NOMO-1 (cell line): ENCODE results near the gene VIPR1.
A peak's percentile ranks its signal among the peaks of the same experiment; 100 is the strongest.

ENCODE experiments used
- DNase-seq, 2 experiments: peaks; one replicate each; lab custom pipeline; 2025; ENCODE audit not compliant: unreplicated experiment in 2 of 2; lab: John Stamatoyannopoulos, UW

VIPR1 gene

GRCh38 chr3:42493126-42493797, 9.2 kb upstream of the VIPR1 start:
- no peak for DNase-seq

- DNase-seq, result no peak
Observed at GRCh38 chr3:42493798-42494151, 8.7 kb upstream of the VIPR1 start.

DNA sequence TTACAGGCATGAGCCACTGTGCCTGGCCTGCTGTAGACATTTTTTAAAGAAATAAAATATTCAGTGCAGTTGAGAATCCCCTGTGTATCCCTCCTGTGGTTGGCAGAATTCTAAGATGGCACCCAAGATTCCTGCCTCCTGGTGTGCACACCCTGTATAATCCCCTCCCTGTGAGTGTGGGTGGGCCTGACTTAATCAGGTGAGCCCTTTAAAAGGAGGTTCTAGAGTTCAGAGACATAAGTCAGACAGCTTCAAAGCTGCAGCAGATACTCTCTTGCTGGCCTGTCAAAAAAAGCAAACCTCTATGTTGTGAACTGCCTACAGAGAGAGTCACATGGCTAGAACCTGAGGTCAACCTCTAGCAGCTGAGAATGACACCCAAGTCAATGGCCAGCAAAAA, 7.0 kb upstream of the VIPR1 start:
- DNase-seq, result no peak

DNA sequence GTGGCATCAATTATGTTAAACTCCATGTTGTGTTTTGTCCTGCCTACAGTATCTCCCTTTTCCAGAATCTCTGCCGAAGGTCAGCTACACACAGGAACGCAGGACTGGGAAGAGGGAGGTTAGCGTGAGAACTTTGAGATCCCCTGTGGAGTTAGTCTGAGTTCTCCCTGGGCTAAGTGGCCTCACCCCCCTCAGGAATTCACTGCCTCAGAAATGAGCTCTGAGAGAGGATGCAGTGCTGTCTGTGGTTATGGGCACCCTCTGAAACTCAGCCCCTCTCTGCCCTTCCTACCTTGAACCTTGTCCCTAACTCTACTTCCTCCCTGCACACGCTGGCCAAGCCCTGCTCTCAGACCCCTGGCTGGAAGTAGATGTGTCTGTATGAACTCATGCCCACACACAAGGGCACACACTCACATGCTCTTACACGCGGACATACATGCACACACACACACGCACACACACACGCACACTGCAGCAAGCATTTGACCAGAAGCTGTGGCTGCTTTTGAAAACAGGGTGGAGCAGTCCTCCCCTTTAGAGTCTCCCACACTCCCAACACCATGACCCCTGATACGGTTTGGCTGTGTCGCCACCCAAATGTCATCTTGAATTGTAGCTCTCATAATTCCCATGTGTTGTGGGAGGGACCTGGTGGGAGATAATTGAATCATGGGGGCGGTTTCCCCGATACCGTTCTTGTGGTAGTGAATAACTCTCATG, 5.3 kb upstream of the VIPR1 start:
- DNase-seq, result no peak

DNA sequence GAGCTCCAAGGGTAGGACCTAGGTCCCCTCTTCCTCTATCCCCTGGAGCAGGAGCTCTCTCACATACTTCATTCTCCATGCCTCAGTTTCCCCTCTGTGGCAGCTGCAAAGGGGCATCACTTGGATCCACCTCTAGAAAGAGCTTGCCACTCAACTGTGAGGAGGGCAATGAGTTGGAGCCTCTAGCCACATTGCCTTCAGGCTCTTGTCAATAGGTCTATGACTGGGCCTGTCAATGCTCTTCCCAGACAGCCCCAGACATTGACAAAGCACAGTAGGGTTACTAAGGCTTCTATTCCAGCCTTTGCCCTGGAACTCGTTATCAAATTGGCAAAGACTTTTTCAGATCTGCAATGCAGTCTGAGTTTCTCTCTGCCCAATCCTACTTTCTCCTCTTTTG, 4.4 kb upstream of the VIPR1 start:
- no peak for DNase-seq

DNA sequence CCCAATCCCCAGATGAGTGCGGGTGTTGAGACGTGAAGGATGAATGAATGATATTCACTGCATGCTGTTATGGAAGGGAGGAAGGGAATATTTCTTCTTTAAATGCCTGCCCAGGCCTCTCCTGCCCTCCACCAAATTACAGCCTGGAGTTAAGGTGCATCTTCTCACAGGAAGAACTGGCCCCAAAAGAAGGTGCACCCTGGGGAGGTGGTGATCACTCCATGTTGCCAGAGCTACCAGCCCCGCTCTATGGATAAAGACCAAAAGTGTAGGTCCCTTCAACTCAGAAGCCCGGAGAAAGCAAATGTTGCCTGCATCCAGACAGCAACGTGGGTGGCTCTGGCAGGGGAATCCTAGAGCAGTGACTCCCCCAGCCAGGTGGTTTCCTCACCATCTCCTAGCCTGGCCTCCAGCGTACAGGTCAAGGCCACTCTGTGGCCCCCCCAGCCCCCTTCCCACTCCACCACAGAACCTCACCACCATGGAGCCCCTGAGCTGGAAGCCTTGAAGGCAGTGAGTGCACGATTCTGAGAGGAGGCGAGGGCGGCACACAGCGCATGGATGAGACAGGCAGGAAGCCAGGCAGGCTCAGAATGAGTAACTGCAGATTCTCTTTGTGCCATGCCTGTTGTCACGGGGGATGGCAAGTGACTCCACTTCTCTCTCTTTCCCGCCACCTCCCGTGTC, 3.5 kb upstream of the VIPR1 start:
- no peak for DNase-seq

DNA sequence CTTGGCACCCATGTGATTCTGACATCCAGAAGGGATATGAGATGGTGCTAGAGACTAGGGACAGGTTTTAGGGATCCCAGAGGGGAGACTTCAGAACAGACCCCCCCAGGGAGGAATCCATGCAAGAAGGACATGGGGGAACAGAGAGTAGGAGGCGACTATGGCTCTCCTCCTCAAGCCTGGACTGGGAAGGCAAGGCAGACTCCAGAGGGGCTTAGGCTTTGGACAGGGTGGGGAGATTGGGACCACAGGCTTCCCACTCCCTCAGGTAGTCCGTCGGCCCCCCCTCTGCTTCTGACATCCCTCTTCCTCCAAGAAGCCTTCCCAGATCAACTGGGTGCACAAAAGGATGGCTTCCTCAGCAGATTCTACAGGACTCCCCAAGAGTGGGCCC, 3.0 kb upstream of the VIPR1 start:
- DNase-seq, result no peak

DNA sequence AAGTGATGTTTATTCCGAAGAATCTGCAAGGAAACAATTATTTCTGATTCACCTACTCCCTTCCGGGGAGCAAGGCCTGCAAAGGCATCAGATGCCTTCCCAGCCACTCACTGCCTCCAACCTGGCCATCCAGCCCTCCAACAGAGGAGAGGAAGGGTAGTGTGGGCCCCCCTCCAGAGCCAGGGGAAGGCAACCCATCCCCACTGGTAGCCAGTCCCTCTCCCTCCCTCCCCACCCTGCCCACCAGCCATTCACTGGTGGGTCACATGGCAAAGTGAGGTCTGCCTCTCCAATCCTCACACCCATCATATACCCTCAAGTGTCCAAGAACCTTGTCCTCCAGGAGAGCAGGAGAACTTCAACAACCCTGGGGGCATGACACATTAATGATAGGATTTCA, 2.4 kb upstream of the VIPR1 start:
- DNase-seq, result no peak

DNA sequence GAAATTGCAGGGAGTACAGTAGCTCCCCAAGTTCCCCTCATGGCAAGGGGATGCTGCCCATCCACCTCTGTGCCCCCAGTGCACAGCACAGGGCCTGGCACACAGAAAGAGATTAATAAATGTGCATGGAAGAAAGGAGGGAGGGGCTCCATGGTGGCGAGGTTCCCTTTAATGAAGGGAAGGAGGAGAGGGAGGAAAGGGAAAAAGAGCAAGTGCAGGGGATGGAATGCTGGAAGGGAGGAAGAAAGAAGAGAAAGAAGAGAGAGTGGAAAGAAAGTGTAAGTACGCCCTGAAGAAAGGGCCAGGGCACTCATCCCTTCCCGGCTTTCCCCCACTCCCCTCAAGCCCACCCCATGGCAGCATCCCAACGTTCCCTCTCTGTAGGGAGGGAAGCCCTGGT, 1.5 kb upstream of the VIPR1 start:
- no peak for DNase-seq

- no peak for DNase-seq
Observed at GRCh38 chr3:42501321-42501680, 1.1 kb upstream of the VIPR1 start.

- DNase-seq, result peak; percentile 49 to 71
Observed at GRCh38 chr3:42501681-42502428, 588 bp upstream of the VIPR1 start.

GRCh38 chr3:42503251-42503924, 945 bp downstream of the VIPR1 start:
- no peak for DNase-seq

DNA sequence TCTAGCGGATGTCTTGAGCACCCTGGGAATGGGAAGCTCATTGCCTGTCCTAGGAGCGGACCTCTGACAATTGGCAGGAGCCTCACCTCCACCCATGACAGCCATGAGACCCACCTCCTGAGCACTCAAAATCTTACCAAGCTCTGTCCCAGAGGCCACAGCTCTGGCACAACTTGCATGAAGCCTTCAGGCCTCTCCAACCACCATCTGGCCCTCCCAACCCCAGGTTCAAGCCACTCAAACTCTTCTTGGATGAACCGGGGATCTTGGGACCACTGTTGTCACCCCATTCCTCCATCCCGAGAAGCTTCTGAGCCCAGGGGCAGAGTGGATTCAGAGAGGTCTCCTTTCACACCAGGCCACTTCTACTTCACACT, 1.5 kb downstream of the VIPR1 start:
- no peak for DNase-seq

GRCh38 chr3:42504334-42505127, 2.1 kb downstream of the VIPR1 start:
- no peak for DNase-seq

- DNase-seq, result no peak
Observed at GRCh38 chr3:42505128-42505848, 2.8 kb downstream of the VIPR1 start.

DNA sequence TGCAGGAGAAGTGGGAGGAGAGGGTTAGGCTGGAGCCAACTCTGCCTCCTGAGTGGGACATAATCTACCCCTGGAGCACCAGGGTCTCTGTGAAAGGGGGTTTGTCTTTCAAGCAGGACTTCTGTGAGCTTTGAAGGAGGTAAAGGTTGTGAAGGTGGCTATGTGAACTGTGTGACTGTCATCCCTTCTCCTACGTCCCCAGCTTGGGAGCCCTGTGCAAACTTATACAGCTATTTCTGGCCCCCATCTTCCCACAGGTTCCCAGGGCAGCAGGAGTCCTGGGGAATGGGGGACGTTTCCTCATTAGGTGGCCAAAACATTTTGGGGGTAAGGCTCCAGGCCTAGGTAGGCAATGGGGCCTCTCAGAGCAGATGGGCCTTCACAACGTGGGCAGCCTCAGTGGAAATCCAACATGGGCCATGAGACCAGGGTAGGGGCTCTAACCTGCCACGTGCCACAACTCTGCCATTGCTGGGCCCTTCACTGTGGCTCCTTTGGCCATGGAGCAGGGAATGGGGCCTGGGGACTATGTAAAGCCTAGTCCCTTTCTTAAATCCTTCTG, 3.5 kb downstream of the VIPR1 start:
- DNase-seq, result no peak

DNA sequence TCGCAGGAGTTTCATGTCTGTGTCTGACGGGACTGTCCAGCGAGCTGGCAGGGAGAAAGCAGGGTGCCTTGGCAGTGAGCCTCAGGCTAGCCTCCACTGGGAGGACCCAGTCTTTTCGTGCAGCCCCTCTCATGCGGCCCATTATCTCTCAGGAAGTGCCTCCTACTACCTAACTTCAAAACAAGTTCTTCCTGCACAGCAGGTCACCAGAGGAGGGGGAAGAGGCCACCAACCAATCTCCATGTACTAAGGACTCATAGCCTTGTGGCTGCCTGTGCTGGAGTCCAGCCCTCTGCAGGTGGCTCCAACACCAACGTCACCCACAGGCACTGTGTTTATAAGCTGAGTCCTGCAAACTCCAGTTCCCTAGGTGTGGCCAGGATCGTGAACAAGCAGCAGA, 4.8 kb downstream of the VIPR1 start:
- DNase-seq, result no peak

DNA sequence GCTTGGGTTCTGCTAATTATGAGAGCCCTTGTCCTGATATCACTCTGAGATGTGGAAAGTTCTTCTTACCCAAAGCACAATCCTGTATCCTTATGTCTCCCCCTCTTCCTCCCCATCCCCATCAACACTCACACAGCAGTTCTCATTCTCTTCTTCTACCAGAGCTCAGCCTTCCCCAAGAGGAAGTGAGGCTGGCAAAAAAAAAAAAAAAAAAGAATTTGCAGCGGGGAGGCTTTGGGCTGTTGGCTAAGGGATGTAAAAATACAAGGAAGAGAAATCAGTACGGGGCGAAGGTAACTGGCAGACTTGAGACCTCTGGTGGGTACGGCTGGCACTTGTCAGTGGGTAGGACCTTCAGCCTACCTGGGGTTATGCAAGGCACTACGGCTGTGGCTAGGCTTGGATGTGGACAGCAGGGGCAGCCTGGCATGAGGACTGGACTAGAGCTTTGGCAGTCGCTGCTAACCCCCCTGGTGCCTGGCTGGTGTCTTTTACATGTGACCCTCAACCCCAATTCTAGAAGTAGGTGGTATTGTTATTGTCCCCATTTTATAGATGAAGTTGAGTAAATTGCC, 5.4 kb downstream of the VIPR1 start:
- DNase-seq, result peak in 1 of 2 experiments; percentile 15

DNA sequence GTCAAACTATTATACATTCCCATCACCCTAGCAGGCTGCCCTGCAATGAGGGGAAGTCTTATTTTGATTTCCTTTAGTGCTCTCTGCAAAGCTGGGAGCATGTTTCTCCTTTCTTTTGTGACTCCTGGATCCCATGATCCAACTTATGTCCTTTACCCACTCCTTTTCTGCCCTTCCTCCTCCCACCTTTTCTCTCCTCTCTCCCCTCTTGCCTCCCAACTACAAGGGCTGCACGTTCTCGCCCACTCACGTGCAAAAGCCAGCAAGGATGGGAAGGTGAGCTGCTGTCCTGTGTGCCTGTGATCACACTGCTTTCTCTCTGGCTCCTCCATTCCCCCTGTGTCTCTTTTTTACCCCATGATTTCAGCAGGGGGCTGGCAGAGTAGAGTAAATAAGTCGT, 6.1 kb downstream of the VIPR1 start:
- no peak for DNase-seq
